Measurements from ENCODE around the gene NDFIP2. TPM values are rescaled to one million over a fixed set of nuclear protein-coding genes. Genes with fewer than 3 reads are reported as not detected.

The NDFIP2 gene
- total RNA-seq, 5 donors from 2014 or later (not counting 1 experiment from before 2014, with no cell fraction given), result 3.1 to 6.8 (median 5.0) TPM

- no peak overlapping the region for H3K4me3 ChIP-seq (ENCODE audit: control insufficient read depth in 1 of 2, extremely low read depth in 1 of 2, low read length in 1 of 2)
- Mint-ChIP-seq H3K9me3 (no peaks in the 10 kb centered on the region), H3K27me3 (no peaks in the 10 kb centered on the region), H3K36me3 (peaks cover 13% of the 10 kb centered on the region), H3K4me3 (no peak overlapping the region), H3K4me1 (peaks cover 37 to 52% (median 52%) of the 10 kb centered on the region in 3 donors), H3K27ac (no peak overlapping the region)
- no peak for DNase-seq
- POLR2A ChIA-PET, result no interaction called here
- no peak overlapping the region for H3K27ac ChIP-seq (ENCODE audit: low read length)
- H3K27me3 ChIP-seq (replicated peaks in 1 of 2; ENCODE audit: control insufficient read depth in 2 of 2, extremely low read depth in 1 of 2, insufficient read depth in 2 of 2, low read length in 1 of 2), result peaks cover 0 to 3% of the 10 kb centered on the region in 2 experiments
- ATAC-seq (replicated peaks in 1 of 4), result no peak
- CTCF ChIA-PET, result interaction anchor here (0.6 to 5.5 kb wide), 4 partner anchors 15 to 94 kb away, joined by 3 to 34 read pairs (median 4); no protein-coding TSS in a partner anchor
- no peaks in the 10 kb centered on the region for H3K9me3 ChIP-seq
- 86% methylated on average over 2 of the region's 4 CpGs for WGBS (ENCODE audit: insufficient coverage)
- H3K4me1 ChIP-seq (ENCODE audit: control insufficient read depth in 1 of 2, extremely low read depth in 1 of 2, insufficient read depth in 2 of 2, low read length in 2 of 2), result peaks cover 12% of the 10 kb centered on the region in 2 experiments
- H3K36me3 ChIP-seq (ENCODE audit: control insufficient read depth in 2 of 2, extremely low read depth in 1 of 2, insufficient read depth in 1 of 2, low read length in 1 of 2), result no peaks in the 10 kb centered on the region
Observed at GRCh38 chr13:79485014-79485811, 4.3 kb downstream of the NDFIP2 start.

DNA sequence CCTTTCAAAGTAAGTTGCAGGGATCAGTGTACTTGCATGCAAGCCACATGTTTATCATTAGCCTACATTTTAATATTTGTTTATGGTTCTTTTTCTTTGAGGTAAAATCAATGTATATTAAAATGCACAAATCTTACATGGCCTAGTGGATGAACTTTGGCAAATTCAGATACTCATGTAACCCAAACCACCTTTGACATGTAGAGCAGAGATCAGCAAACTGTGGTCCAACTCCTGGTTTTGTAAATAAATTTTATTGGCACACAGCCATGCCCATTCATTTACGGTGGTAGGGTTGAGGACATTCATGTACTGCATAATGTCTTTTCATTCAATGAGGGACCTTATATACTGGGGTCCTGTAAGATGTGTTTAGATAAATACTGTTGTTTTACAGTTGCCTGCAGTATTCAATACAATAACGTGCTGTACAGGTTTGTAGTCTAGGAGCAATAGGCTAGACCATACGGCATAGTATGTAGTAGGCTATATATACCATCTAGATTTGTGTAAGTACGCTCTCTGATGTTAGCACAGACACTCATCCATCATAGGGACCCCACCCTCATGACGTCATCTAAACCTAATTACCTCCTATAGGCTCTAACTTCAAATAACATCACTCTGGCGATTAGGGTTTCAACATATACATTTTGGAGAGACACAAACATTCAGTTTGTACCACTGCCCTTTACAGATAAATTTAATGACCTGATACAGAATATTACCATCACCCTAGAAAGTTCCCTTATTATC, 5.7 kb downstream of the NDFIP2 start:
- Histone ChIP-seq H3K27ac (ENCODE audit: low read length) (no peak overlapping the region), H3K27me3 (replicated peaks in 1 of 2; ENCODE audit: control insufficient read depth in 2 of 2, extremely low read depth in 1 of 2, insufficient read depth in 2 of 2, low read length in 1 of 2) (peaks cover 0 to 3% of the 10 kb centered on the region in 2 experiments), H3K36me3 (ENCODE audit: control insufficient read depth in 2 of 2, extremely low read depth in 1 of 2, insufficient read depth in 1 of 2, low read length in 1 of 2) (no peaks in the 10 kb centered on the region), H3K4me1 (ENCODE audit: control insufficient read depth in 1 of 2, extremely low read depth in 1 of 2, insufficient read depth in 2 of 2, low read length in 2 of 2) (peaks cover 3 to 12% of the 10 kb centered on the region in 2 experiments), H3K9me3 (no peaks in the 10 kb centered on the region), H3K4me3 (ENCODE audit: control insufficient read depth in 1 of 2, extremely low read depth in 1 of 2, low read length in 1 of 2) (no peak overlapping the region)
- Mint-ChIP-seq H3K27ac (no peak overlapping the region), H3K36me3 (peaks cover 13% of the 10 kb centered on the region), H3K4me1 (peaks cover 32 to 50% (median 50%) of the 10 kb centered on the region in 3 donors), H3K4me3 (no peak overlapping the region), H3K9me3 (no peaks in the 10 kb centered on the region), H3K27me3 (no peaks in the 10 kb centered on the region)
- CTCF ChIA-PET, result no interaction called here
- DNase-seq, result no peak
- WGBS (ENCODE audit: insufficient coverage), result 94% methylated on average over 2 of the region's 6 CpGs
- POLR2A ChIA-PET, result no interaction called here
- no peak for ATAC-seq (replicated peaks in 1 of 4)

DNA sequence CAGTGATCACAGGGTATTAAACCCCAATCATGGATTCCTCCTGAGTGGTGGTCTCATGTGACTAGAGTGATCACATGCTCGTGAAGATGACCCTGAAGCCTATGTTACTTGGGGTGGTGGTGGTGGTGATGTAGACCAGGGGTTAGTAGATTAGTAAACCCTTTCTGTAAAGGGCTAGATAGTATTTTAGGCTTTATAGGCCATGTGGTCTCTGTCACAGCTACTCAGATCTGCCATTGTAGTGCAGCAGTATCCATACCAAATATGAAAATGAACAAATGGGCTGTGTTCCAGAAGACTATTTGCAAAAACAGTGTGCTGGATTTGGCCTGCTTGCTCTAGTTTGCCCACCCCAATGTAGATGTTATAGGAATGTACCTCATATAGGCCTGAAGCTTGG, 9.4 kb downstream of the NDFIP2 start:
- ATAC-seq (replicated peaks in 1 of 4) (no peak), DNase-seq (no peak)
- WGBS (ENCODE audit: insufficient coverage), result 100% methylated on average over 1 of the region's 1 CpG
- peaks cover 13% of the 10 kb centered on the region for H3K36me3 Mint-ChIP-seq
- CTCF ChIA-PET, result no interaction called here
- no peaks in the 10 kb centered on the region for H3K27me3 Mint-ChIP-seq
- Histone ChIP-seq H3K27ac (ENCODE audit: low read length) (no peak overlapping the region), H3K36me3 (ENCODE audit: control insufficient read depth in 2 of 2, extremely low read depth in 1 of 2, insufficient read depth in 1 of 2, low read length in 1 of 2) (no peaks in the 10 kb centered on the region), H3K27me3 (replicated peaks in 1 of 2; ENCODE audit: control insufficient read depth in 2 of 2, extremely low read depth in 1 of 2, insufficient read depth in 2 of 2, low read length in 1 of 2) (no peaks in the 10 kb centered on the region), H3K4me1 (ENCODE audit: control insufficient read depth in 1 of 2, extremely low read depth in 1 of 2, insufficient read depth in 2 of 2, low read length in 2 of 2) (peaks cover 4 to 11% of the 10 kb centered on the region in 2 experiments), H3K4me3 (ENCODE audit: control insufficient read depth in 1 of 2, extremely low read depth in 1 of 2, low read length in 1 of 2) (no peak overlapping the region), H3K9me3 (no peaks in the 10 kb centered on the region)
- no peak overlapping the region for H3K4me3 Mint-ChIP-seq
- peaks cover 47 to 62% (median 50%) of the 10 kb centered on the region in 3 donors for H3K4me1 Mint-ChIP-seq
- no peaks in the 10 kb centered on the region for H3K9me3 Mint-ChIP-seq
- no peak overlapping the region for H3K27ac Mint-ChIP-seq
- POLR2A ChIA-PET, result no interaction called here

- H3K27ac ChIP-seq (ENCODE audit: low read length), result no peak overlapping the region
- POLR2A ChIA-PET, result no interaction called here
- H3K4me1 ChIP-seq (ENCODE audit: control insufficient read depth in 1 of 2, extremely low read depth in 1 of 2, insufficient read depth in 2 of 2, low read length in 2 of 2), result peaks cover 4 to 11% of the 10 kb centered on the region in 2 experiments
- no CpG with 5 or more reads among the region's 1 CpG for WGBS (ENCODE audit: insufficient coverage)
- Mint-ChIP-seq H3K27me3 (no peaks in the 10 kb centered on the region), H3K9me3 (no peaks in the 10 kb centered on the region), H3K36me3 (peaks cover 13% of the 10 kb centered on the region), H3K27ac (no peak overlapping the region), H3K4me3 (no peak overlapping the region), H3K4me1 (peaks cover 45 to 61% (median 46%) of the 10 kb centered on the region in 3 donors)
- no peak for DNase-seq
- H3K27me3 ChIP-seq (replicated peaks in 1 of 2; ENCODE audit: control insufficient read depth in 2 of 2, extremely low read depth in 1 of 2, insufficient read depth in 2 of 2, low read length in 1 of 2), result no peaks in the 10 kb centered on the region
- no peak for ATAC-seq (replicated peaks in 1 of 4)
- no peaks in the 10 kb centered on the region for H3K9me3 ChIP-seq
- CTCF ChIA-PET, result no interaction called here
- H3K36me3 ChIP-seq (ENCODE audit: control insufficient read depth in 2 of 2, extremely low read depth in 1 of 2, insufficient read depth in 1 of 2, low read length in 1 of 2), result no peaks in the 10 kb centered on the region
- no peak overlapping the region for H3K4me3 ChIP-seq (ENCODE audit: control insufficient read depth in 1 of 2, extremely low read depth in 1 of 2, low read length in 1 of 2)
Observed at GRCh38 chr13:79490824-79491223, 9.9 kb downstream of the NDFIP2 start.

DNA sequence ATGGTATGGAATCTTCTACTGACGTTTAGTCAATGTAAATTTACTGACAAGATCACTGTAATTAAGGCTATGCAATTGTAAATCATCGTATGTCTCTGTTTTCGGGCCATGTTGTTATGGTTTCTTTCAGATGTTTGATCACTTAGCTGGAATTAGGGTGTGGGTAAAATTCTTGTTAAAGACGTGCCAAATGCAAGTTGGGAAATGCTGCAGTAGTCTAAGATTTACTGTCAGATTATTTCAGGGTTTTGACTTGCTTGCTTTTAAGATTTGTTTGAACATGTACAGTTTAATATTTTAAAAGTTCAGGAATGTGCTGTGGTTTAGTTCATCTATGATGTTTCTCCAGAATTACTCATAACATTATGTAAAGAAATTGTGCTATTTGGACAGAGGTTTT, 10.8 kb downstream of the NDFIP2 start:
- DNase-seq (no peak), ATAC-seq (replicated peaks in 1 of 4) (peak in 1 of 4 experiments; percentile 41)
- peaks cover 13% of the 10 kb centered on the region for H3K36me3 Mint-ChIP-seq
- no peaks in the 10 kb centered on the region for H3K9me3 ChIP-seq
- H3K27ac Mint-ChIP-seq, result peak overlapping the region; percentile 0 to 28
- H3K4me1 ChIP-seq (ENCODE audit: control insufficient read depth in 1 of 2, extremely low read depth in 1 of 2, insufficient read depth in 2 of 2, low read length in 2 of 2), result peaks cover 4 to 11% of the 10 kb centered on the region in 2 experiments
- H3K9me3 Mint-ChIP-seq, result no peaks in the 10 kb centered on the region
- no peak overlapping the region for H3K4me3 ChIP-seq (ENCODE audit: control insufficient read depth in 1 of 2, extremely low read depth in 1 of 2, low read length in 1 of 2)
- H3K27me3 Mint-ChIP-seq, result no peaks in the 10 kb centered on the region
- H3K36me3 ChIP-seq (ENCODE audit: control insufficient read depth in 2 of 2, extremely low read depth in 1 of 2, insufficient read depth in 1 of 2, low read length in 1 of 2), result no peaks in the 10 kb centered on the region
- peak overlapping the region; percentile 18 to 51 (median 24) for H3K4me3 Mint-ChIP-seq
- CTCF ChIA-PET, result interaction anchor here in 1 of 2 donors (1.2 kb wide), 1 partner anchor 10 kb away, joined by 3 read pairs; no protein-coding TSS in a partner anchor
- H3K27ac ChIP-seq (ENCODE audit: low read length), result no peak overlapping the region
- no peaks in the 10 kb centered on the region for H3K27me3 ChIP-seq (replicated peaks in 1 of 2; ENCODE audit: control insufficient read depth in 2 of 2, extremely low read depth in 1 of 2, insufficient read depth in 2 of 2, low read length in 1 of 2)
- POLR2A ChIA-PET, result no interaction called here
- peaks cover 46 to 61% (median 48%) of the 10 kb centered on the region in 3 donors for H3K4me1 Mint-ChIP-seq
- WGBS (ENCODE audit: insufficient coverage), result 68% methylated on average over 3 of the region's 4 CpGs

DNA sequence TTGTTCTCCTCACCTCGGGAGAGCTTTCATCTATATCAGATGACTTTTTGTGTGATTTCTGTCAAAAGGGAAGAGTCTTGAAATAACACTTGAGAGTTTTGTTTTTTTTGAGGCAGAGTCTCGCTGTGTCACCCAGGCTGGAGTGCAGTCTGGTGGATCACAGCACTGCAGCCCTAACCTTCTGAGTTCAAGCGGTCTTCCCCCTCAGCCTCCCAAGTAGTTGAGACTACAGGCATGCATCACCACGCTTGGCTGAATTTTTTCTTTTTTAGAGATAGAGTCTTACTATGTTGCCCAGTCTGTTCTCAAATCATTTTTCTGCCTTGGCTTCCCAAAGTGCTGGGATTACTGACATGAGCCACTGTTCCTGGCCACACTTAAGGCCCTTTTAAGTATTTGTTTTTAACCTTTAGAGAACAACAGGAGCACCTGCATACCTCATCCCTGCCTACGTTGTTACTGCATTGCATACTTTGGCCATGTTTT, 11.4 kb downstream of the NDFIP2 start:
- WGBS (ENCODE audit: insufficient coverage), result 90% methylated on average over 1 of the region's 5 CpGs
- Histone ChIP-seq H3K36me3 (ENCODE audit: control insufficient read depth in 2 of 2, extremely low read depth in 1 of 2, insufficient read depth in 1 of 2, low read length in 1 of 2) (no peaks in the 10 kb centered on the region), H3K27ac (ENCODE audit: low read length) (no peak overlapping the region), H3K4me1 (ENCODE audit: control insufficient read depth in 1 of 2, extremely low read depth in 1 of 2, insufficient read depth in 2 of 2, low read length in 2 of 2) (peaks cover 4 to 11% of the 10 kb centered on the region in 2 experiments), H3K4me3 (ENCODE audit: control insufficient read depth in 1 of 2, extremely low read depth in 1 of 2, low read length in 1 of 2) (no peak overlapping the region), H3K27me3 (replicated peaks in 1 of 2; ENCODE audit: control insufficient read depth in 2 of 2, extremely low read depth in 1 of 2, insufficient read depth in 2 of 2, low read length in 1 of 2) (no peaks in the 10 kb centered on the region), H3K9me3 (no peaks in the 10 kb centered on the region)
- POLR2A ChIA-PET, result no interaction called here
- H3K4me1 Mint-ChIP-seq, result peaks cover 45 to 58% (median 49%) of the 10 kb centered on the region in 3 donors
- H3K27me3 Mint-ChIP-seq, result no peaks in the 10 kb centered on the region
- H3K4me3 Mint-ChIP-seq, result peak overlapping the region; percentile 10 to 51 (median 18)
- H3K9me3 Mint-ChIP-seq, result no peaks in the 10 kb centered on the region
- DNase-seq (peak in 2 of 35 experiments; percentile 0 to 8), ATAC-seq (replicated peaks in 1 of 4) (peak; percentile 59 to 75 (median 64))
- peaks cover 8% of the 10 kb centered on the region for H3K36me3 Mint-ChIP-seq
- CTCF ChIA-PET, result interaction anchor here in 1 of 2 donors (0.6 to 1.2 kb wide), 2 partner anchors 10 to 45 kb away, joined by 3 read pairs; no protein-coding TSS in a partner anchor
- peak overlapping the region; percentile 0 to 17 for H3K27ac Mint-ChIP-seq
